Erythroblast (primary cell): ENCODE results near the gene RNF150.

ENCODE experiments used
- GATA1 ChIP-seq: IDR thresholded peaks from 2 replicates; pipeline ENCODE4 v1.6.1; 2011; ENCODE audit warnings: low read depth, mild to moderate bottlenecking, control low read depth, low read length, moderate library complexity
- POLR2A ChIP-seq: IDR thresholded peaks from 2 replicates; pipeline ENCODE4 v1.6.1; 2011; ENCODE audit warnings: mild to moderate bottlenecking, low read length

DNA sequence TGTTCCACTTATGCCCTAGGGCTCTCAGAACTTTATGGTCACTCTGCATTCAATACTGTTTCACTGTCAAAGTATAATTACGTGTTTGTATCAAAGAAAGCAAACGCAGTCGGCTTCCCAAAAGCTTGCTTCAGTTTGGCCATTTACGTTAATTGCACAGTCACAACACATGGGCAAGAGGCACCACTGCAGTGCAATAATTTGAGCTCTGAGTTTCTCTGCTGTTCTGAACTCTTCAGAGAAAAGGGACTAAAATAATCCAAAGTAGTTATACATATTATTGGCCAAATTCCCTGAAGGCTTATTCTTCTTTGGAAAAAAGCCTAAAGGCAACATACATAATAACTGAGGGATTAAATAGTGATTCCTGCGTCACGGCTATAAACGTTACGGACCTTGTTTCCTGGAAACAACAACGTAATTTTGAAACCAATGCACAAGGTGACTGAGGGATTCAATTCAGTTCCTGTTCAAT, 51.3 kb downstream of the RNF150 start:
- TF ChIP-seq POLR2A (no peak), GATA1 (no peak)
